H9 (cell line): ENCODE results near the gene LYRM1. TPM values are rescaled to one million over a fixed set of nuclear protein-coding genes. Genes with fewer than 3 reads are reported as not detected.

ENCODE experiments used
- DNase-seq: peaks from one replicate; pipeline ENCODE4 v3.0.0-alpha.2; 2017
- H2AFZ ChIP-seq: one replicate; pipeline ENCODE4 v1.6.1; 2013; ENCODE audit warnings: mild to moderate bottlenecking, low read length, control low read depth, moderate library complexity
- H2AK5ac ChIP-seq: 2 replicates; pipeline ENCODE4 v1.6.1; 2013; ENCODE audit warnings: low read length, control low read depth, mixed read lengths; ENCODE audit not compliant: insufficient read length
- H2BK120ac ChIP-seq: one replicate; pipeline ENCODE4 v1.6.1; 2013; ENCODE audit warnings: low read depth, mild to moderate bottlenecking, low read length, control low read depth, inconsistent platforms; ENCODE audit not compliant: poor library complexity, severe bottlenecking
- H2BK12ac ChIP-seq: 2 replicates; pipeline ENCODE4 v1.6.1; 2013; ENCODE audit warnings: low read length, control low read depth, mixed read lengths, low read depth; ENCODE audit not compliant: insufficient read length
- H2BK15ac ChIP-seq: 2 replicates; pipeline ENCODE4 v1.6.1; 2013; ENCODE audit warnings: low read depth, low read length, control low read depth
- H2BK20ac ChIP-seq: one replicate; pipeline ENCODE4 v1.6.1; 2013; ENCODE audit warnings: low read depth, mild to moderate bottlenecking, low read length, control low read depth, inconsistent platforms; ENCODE audit not compliant: poor library complexity, severe bottlenecking
- H2BK5ac ChIP-seq: 2 replicates; pipeline ENCODE4 v1.6.1; 2013; ENCODE audit warnings: low read length, control low read depth, mixed read lengths; ENCODE audit not compliant: insufficient read length
- H3K14ac ChIP-seq: 2 replicates; pipeline ENCODE4 v1.6.1; 2013; ENCODE audit warnings: low read length, control low read depth; ENCODE audit not compliant: insufficient read depth
- H3K18ac ChIP-seq: 2 replicates; pipeline ENCODE4 v1.6.1; 2013; ENCODE audit warnings: low read depth, mild to moderate bottlenecking, mixed read lengths, low read length, control low read depth; ENCODE audit not compliant: insufficient read length
- H3K23ac ChIP-seq: 2 replicates; pipeline ENCODE4 v1.6.1; 2013; ENCODE audit warnings: low read length, control low read depth, mixed read lengths, low read depth; ENCODE audit not compliant: insufficient read length
- H3K23me2 ChIP-seq: 2 replicates; pipeline ENCODE4 v1.6.1; 2013; ENCODE audit warnings: low read depth, mild to moderate bottlenecking, mixed read lengths, low read length, control low read depth; ENCODE audit not compliant: insufficient read length, poor library complexity, severe bottlenecking
- H3K27ac ChIP-seq: 2 replicates; pipeline ENCODE4 v1.5.1; 2013; ENCODE audit warnings: low read length, control low read depth, mixed read lengths, low read depth; ENCODE audit not compliant: insufficient read length
- H3K27me3 ChIP-seq: 2 replicates; pipeline ENCODE4 v1.6.1; 2013; ENCODE audit warnings: low read length, control low read depth, inconsistent platforms; ENCODE audit not compliant: insufficient read depth
- H3K4ac ChIP-seq: 2 replicates; pipeline ENCODE4 v1.6.1; 2013; ENCODE audit warnings: low read depth, mild to moderate bottlenecking, control low read depth, inconsistent platforms, low read length, moderate library complexity
- H3K4me1 ChIP-seq: 2 replicates; pipeline ENCODE4 v1.6.1; 2013; ENCODE audit warnings: low read length, control low read depth, inconsistent platforms; ENCODE audit not compliant: insufficient read depth
- H3K4me2 ChIP-seq: 2 replicates; pipeline ENCODE4 v1.6.1; 2013; ENCODE audit warnings: low read length, control low read depth, mixed read lengths; ENCODE audit not compliant: insufficient read length, insufficient read depth
- H3K56ac ChIP-seq: 2 replicates; pipeline ENCODE4 v1.6.1; 2013; ENCODE audit warnings: low read depth, mild to moderate bottlenecking, mixed read lengths, low read length, control low read depth; ENCODE audit not compliant: insufficient read length
- H3K79me1 ChIP-seq: 2 replicates; pipeline ENCODE4 v1.6.1; 2013; ENCODE audit warnings: low read depth, mild to moderate bottlenecking, moderate library complexity, low read length, control low read depth, inconsistent platforms; ENCODE audit not compliant: insufficient read depth, poor library complexity, severe bottlenecking
- H3K79me2 ChIP-seq: 2 replicates; pipeline ENCODE4 v1.6.1; 2013; ENCODE audit warnings: low read length, control low read depth, inconsistent platforms; ENCODE audit not compliant: insufficient read depth
- H3K9ac ChIP-seq: 2 replicates; pipeline ENCODE4 v1.6.1; 2013; ENCODE audit warnings: low read length, control low read depth, mixed read lengths; ENCODE audit not compliant: insufficient read length; ENCODE audit errors: extremely low read depth
- H3K9me3 ChIP-seq: one replicate; pipeline ENCODE4 v1.6.1; 2013; ENCODE audit warnings: low read depth, low read length, inconsistent platforms; ENCODE audit not compliant: control insufficient read depth
- H3T11ph ChIP-seq: one replicate; pipeline ENCODE4 v1.6.1; 2013; ENCODE audit warnings: mild to moderate bottlenecking, low read length, control low read depth, inconsistent platforms
- H4K20me1 ChIP-seq: one replicate; pipeline ENCODE4 v1.6.1; 2013; ENCODE audit not compliant: control insufficient read depth, insufficient read length, insufficient read depth
- H4K5ac ChIP-seq: 2 replicates; pipeline ENCODE4 v1.6.1; 2013; ENCODE audit warnings: low read depth, mild to moderate bottlenecking, mixed read lengths, low read length, control low read depth; ENCODE audit not compliant: insufficient read length
- H4K8ac ChIP-seq: replicated peaks from 2 replicates; pipeline ENCODE4 v1.6.1; 2013; ENCODE audit warnings: low read length, control low read depth, mixed read lengths, low read depth; ENCODE audit not compliant: insufficient read length
- H4K91ac ChIP-seq: 2 replicates; pipeline ENCODE4 v1.6.1; 2013; ENCODE audit warnings: low read depth, mild to moderate bottlenecking, moderate library complexity, mixed read lengths, low read length, control low read depth; ENCODE audit not compliant: insufficient read length
- H3K27ac Mint-ChIP-seq, 3 experiments: 2 replicates in 2 of 3; 3 replicates in 1 of 3; pipeline ENCODE4 v1.8.0; 2020 to 2021; ENCODE audit warnings: mixed read lengths in 3 of 3, mild to moderate bottlenecking in 1 of 3, moderate library complexity in 1 of 3
- H3K27me3 Mint-ChIP-seq: 2 replicates; pipeline ENCODE4 v1.8.0; 2021; ENCODE audit warnings: low read depth, mild to moderate bottlenecking, moderate library complexity, mixed read lengths
- H3K36me3 Mint-ChIP-seq, 3 experiments: 2 replicates in 2 of 3; 3 replicates in 1 of 3; pipeline ENCODE4 v1.8.0; 2020 to 2021; ENCODE audit warnings: low read depth in 3 of 3, mixed read lengths in 3 of 3; ENCODE audit not compliant: insufficient read depth in 1 of 3
- H3K4me1 Mint-ChIP-seq, 2 experiments: 2 replicates each; pipeline ENCODE4 v1.8.0; 2020; ENCODE audit warnings: mixed read lengths in 2 of 2
- H3K4me3 Mint-ChIP-seq, 2 experiments: 2 replicates in 1 of 2; 3 replicates in 1 of 2; pipeline ENCODE4 v1.8.0; 2020 to 2021; ENCODE audit warnings: mild to moderate bottlenecking in 2 of 2, mixed read lengths in 2 of 2, moderate library complexity in 1 of 2
- H3K9me3 Mint-ChIP-seq, 2 experiments: 2 replicates in 1 of 2; 3 replicates in 1 of 2; pipeline ENCODE4 v1.8.0; 2020; ENCODE audit warnings: mild to moderate bottlenecking in 2 of 2, mixed read lengths in 2 of 2, moderate library complexity in 1 of 2
- WGBS: extraction: QIAGEN DNeasy Blood & Tissue Kit; methylation state at CpG from one replicate; pipeline ENCODE4 v1.1.7; 2013; ENCODE audit warnings: missing lambda C conversion rate, low lambda C conversion rate, mixed read lengths; ENCODE audit not compliant: insufficient read length; ENCODE audit errors: extremely low coverage; 5-methylcytosine and 5-hydroxymethylcytosine counted together
- total RNA-seq: library from RNA; stranded (reverse); gene quantifications from 2 replicates; pipeline ENCODE4 v1.2.1, GENCODE V29; 2021
- TF ChIP-seq, protein P1 (sequence below): fragments of 200-600 bp; sonication (generic); conservative IDR thresholded peaks from 3 replicates; pipeline ENCODE4 v1.8.0; 2021; ENCODE audit warnings: antibody characterized with exemption, mild to moderate bottlenecking

The LYRM1 gene
- total RNA-seq, 1 experiment from 2014 or later: 9.6 TPM

DNA sequence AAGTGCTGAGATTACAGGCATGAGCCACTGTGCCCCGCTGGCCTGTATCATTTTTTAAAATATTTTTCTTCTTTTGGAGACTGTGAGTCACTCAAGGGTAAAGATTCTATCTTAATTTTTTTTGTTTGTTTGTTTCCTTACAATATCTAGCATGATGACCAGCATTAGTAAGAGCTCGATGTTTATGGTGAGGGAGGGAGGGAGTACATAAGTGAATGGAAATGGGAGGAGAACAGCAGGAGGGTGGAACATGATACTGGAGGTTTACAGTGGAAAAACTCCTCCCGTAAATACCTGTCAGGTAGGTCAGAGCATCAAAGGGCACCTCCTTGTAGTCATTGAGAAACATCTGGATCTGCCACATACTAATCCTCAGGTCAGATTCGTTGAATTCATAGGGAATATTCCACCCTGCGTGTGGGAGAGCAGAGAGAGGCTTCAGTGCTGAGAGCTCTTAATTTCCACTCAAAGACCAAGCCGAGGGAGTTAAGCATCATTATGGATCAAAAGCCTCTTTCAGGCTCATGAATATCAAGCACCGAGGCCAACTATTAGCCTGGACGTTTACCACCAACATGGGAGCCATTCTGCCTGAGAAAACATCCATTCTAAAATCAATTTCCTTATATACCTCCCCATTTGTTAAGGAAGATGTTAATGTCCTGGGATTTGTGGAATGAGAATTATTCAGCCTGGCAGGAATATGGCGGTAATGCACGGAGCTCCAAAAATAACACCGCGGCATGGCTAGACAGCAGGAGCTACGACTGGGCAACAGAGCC is 51.8 kb downstream of the LYRM1 start:
- H3K18ac ChIP-seq: no peak overlapping the region
- Mint-ChIP-seq H3K4me3 (peak overlapping the region in 1 of 2 experiments; percentile 36; a peak in 2 of 5 replicates), H3K9me3 (no peaks in the 10 kb centered on the region), H3K27ac (peak overlapping the region in 2 of 3 experiments; percentile 29 to 70; a peak in 2 of 7 replicates), H3K4me1 (peaks cover 8 to 15% of the 10 kb centered on the region in 2 experiments), H3K36me3 (no peaks in the 10 kb centered on the region), H3K27me3 (no peaks in the 10 kb centered on the region; the same call in 1 of the 2 replicates)
- TF ChIP-seq, protein P1, sequence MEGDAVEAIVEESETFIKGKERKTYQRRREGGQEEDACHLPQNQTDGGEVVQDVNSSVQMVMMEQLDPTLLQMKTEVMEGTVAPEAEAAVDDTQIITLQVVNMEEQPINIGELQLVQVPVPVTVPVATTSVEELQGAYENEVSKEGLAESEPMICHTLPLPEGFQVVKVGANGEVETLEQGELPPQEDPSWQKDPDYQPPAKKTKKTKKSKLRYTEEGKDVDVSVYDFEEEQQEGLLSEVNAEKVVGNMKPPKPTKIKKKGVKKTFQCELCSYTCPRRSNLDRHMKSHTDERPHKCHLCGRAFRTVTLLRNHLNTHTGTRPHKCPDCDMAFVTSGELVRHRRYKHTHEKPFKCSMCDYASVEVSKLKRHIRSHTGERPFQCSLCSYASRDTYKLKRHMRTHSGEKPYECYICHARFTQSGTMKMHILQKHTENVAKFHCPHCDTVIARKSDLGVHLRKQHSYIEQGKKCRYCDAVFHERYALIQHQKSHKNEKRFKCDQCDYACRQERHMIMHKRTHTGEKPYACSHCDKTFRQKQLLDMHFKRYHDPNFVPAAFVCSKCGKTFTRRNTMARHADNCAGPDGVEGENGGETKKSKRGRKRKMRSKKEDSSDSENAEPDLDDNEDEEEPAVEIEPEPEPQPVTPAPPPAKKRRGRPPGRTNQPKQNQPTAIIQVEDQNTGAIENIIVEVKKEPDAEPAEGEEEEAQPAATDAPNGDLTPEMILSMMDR: no peak
- no peaks in the 10 kb centered on the region for H3K27me3 ChIP-seq
- no peak for DNase-seq
- no peak overlapping the region for H2BK15ac ChIP-seq
- H2AK5ac ChIP-seq: no peak overlapping the region
- no peaks in the 10 kb centered on the region for H3K79me2 ChIP-seq
- no peak overlapping the region for H3K14ac ChIP-seq
- no peak overlapping the region for H3T11ph ChIP-seq
- no peak overlapping the region for H4K8ac ChIP-seq
- no peak overlapping the region for H3K4ac ChIP-seq
- H2BK5ac ChIP-seq: no peak overlapping the region
- no peak overlapping the region for H2BK12ac ChIP-seq
- H4K5ac ChIP-seq: no peak overlapping the region
- no CpG with 5 or more reads among the region's 13 CpGs for WGBS
- no peak overlapping the region for H2BK120ac ChIP-seq
- no peaks in the 10 kb centered on the region for H3K9me3 ChIP-seq
- no peak overlapping the region for H3K27ac ChIP-seq
- H3K79me1 ChIP-seq: no peaks in the 10 kb centered on the region
- no peak overlapping the region for H2BK20ac ChIP-seq
- no peak overlapping the region for H3K9ac ChIP-seq
- no peak overlapping the region for H4K91ac ChIP-seq
- H3K4me1 ChIP-seq: no peaks in the 10 kb centered on the region
- no peak overlapping the region for H2AFZ ChIP-seq
- no peaks in the 10 kb centered on the region for H3K23me2 ChIP-seq
- no peaks in the 10 kb centered on the region for H4K20me1 ChIP-seq
- no peak overlapping the region for H3K4me2 ChIP-seq
- H3K56ac ChIP-seq: no peak overlapping the region
- H3K23ac ChIP-seq: no peak overlapping the region
